ENCODE data around the gene ELFN2.

Gene ELFN2

GRCh38 chr22:37345863-37346504 is 81.3 kb downstream of the ELFN2 start (continued):
- TF ChIP-seq MZF1 (tag by site-specific recombination; IDR thresholded peaks at IDR 0.05; ENCODE audit: borderline replicate concordance) (no peak), ZSCAN30 (tag by site-specific recombination; IDR thresholded peaks at IDR 0.05) (no peak), ZNF19 (tag by site-specific recombination; IDR thresholded peaks at IDR 0.05; ENCODE audit: low read depth) (no peak), ZIC2 (tag by site-specific recombination; IDR thresholded peaks at IDR 0.05) (no peak), ZNF214 (tag by site-specific recombination; IDR thresholded peaks at IDR 0.05; ENCODE audit: borderline replicate concordance) (no peak), GLIS2 (tag by site-specific recombination; IDR thresholded peaks at IDR 0.05) (no peak), ZBTB17 (tag by site-specific recombination; IDR thresholded peaks at IDR 0.05) (peak; percentile 84), GLIS1 (tag by site-specific recombination; IDR thresholded peaks at IDR 0.05) (peak; percentile 68), EGR2 (tag by site-specific recombination; IDR thresholded peaks at IDR 0.05; ENCODE audit: low read depth) (peak; percentile 81), PRDM6 (tag by site-specific recombination; IDR thresholded peaks at IDR 0.05) (no peak), ZNF423 (tag by site-specific recombination; IDR thresholded peaks at IDR 0.05) (no peak), ZNF837 (tag by site-specific recombination; IDR thresholded peaks at IDR 0.05) (no peak), GLI2 (tag by site-specific recombination; IDR thresholded peaks at IDR 0.05; ENCODE audit: borderline replicate concordance, low read depth) (no peak), ZNF169 (tag by site-specific recombination; IDR thresholded peaks at IDR 0.05) (no peak), OVOL3 (tag by site-specific recombination; IDR thresholded peaks at IDR 0.05) (no peak), ZNF366 (tag by site-specific recombination; conservative IDR thresholded peaks at IDR 0.05) (no peak), TCF7L2 (IDR thresholded peaks at IDR 0.05; ENCODE audit: borderline replicate concordance, low read depth, low read length) (no peak), GLI4 (tag by site-specific recombination; IDR thresholded peaks at IDR 0.05) (no peak), ZNF501 (tag by site-specific recombination; IDR thresholded peaks at IDR 0.05) (no peak), ZNF791 (tag by site-specific recombination; IDR thresholded peaks at IDR 0.05) (no peak), ZNF830 (tag by site-specific recombination; IDR thresholded peaks at IDR 0.05; ENCODE audit: low read depth) (no peak), ZNF280C (tag by site-specific recombination; IDR thresholded peaks at IDR 0.05) (no peak), ZNF488 (tag by site-specific recombination; IDR thresholded peaks at IDR 0.05) (no peak), BCL11A (tag by site-specific recombination; IDR thresholded peaks at IDR 0.05; ENCODE audit: low read depth) (no peak), SP3 (tag by site-specific recombination; IDR thresholded peaks at IDR 0.05) (no peak), ZNF560 (tag by site-specific recombination; IDR thresholded peaks at IDR 0.05; ENCODE audit: borderline replicate concordance) (no peak), ZNF239 (tag by site-specific recombination; IDR thresholded peaks at IDR 0.05) (no peak), ZNF311 (tag by site-specific recombination; IDR thresholded peaks at IDR 0.05; ENCODE audit: borderline replicate concordance) (no peak), KLF17 (tag by site-specific recombination; IDR thresholded peaks at IDR 0.05) (peak; percentile 38; the same call in 1 of the 2 replicates), ZNF26 (tag by site-specific recombination; IDR thresholded peaks at IDR 0.05) (no peak), ZNF548 (tag by site-specific recombination; IDR thresholded peaks at IDR 0.05) (no peak), PRDM4 (tag by site-specific recombination; IDR thresholded peaks at IDR 0.05) (peak; percentile 56; the same call in 1 of the 2 replicates)
